ENCODE results near the gene RFLNA.

- TF ChIP-seq E2F5 (CRISPR knock-in tag; conservative IDR thresholded peaks at IDR 0.05) = no peak
- no peak for TF ChIP-seq MBNL3 (CRISPR knock-in tag; conservative IDR thresholded peaks at IDR 0.05)
- no peak for TF ChIP-seq HDAC6 (IDR thresholded peaks at IDR 0.05; ENCODE audit: low read depth, low read length)
- TF ChIP-seq GATAD1 (CRISPR knock-in tag; IDR thresholded peaks at IDR 0.05) = no peak
- no peak for TF ChIP-seq ELF4 (CRISPR knock-in tag; IDR thresholded peaks at IDR 0.05; ENCODE audit: borderline replicate concordance)
- TF ChIP-seq RELA (CRISPR knock-in tag; IDR thresholded peaks at IDR 0.05) = no peak
- TF ChIP-seq ZBTB33 (CRISPR knock-in tag; IDR thresholded peaks at IDR 0.05) = no peak
- no peak for TF ChIP-seq TGIF2 (CRISPR knock-in tag; IDR thresholded peaks at IDR 0.05)
- no peak for TF ChIP-seq EZH2 (conservative IDR thresholded peaks at IDR 0.05; ENCODE audit: low read depth, low read length)
- TF ChIP-seq ZSCAN5A (CRISPR knock-in tag; IDR thresholded peaks at IDR 0.05; ENCODE audit: borderline replicate concordance) = no peak
- no peak for TF ChIP-seq ZNF510 (CRISPR knock-in tag; IDR thresholded peaks at IDR 0.05; ENCODE audit: low read depth)
- no peak for TF ChIP-seq CTCF (CRISPR knock-in tag; IDR thresholded peaks at IDR 0.05)
- no peak for TF ChIP-seq FOXA1 (IDR thresholded peaks at IDR 0.05)
- no peak for TF ChIP-seq FOXA1 (CRISPR knock-in tag; IDR thresholded peaks at IDR 0.05)
These were observed 20.6 kb downstream of the RFLNA start for GRCh38 chr12:124315372-124316044.
